Activated CD4-positive, alpha-beta T cell treated with anti-CD3 and anti-CD28 coated beads for 24 hours (primary cell): ENCODE results near the gene DOCK2.

Experiments used
- DNase-seq, 2 donors: peaks; one replicate each; pipeline ENCODE4 v3.0.0-alpha.2; 2020; ENCODE audit warnings: low read depth in 2 of 2

Gene DOCK2

GRCh38 chr5:169988206-169988605 lies 351.1 kb downstream of the DOCK2 start:
- no peak for DNase-seq

- DNase-seq = no peak
Measured at GRCh38 chr5:169988947-169989346, 351.9 kb downstream of the DOCK2 start.

GRCh38 chr5:169989365-169989764 lies 352.3 kb downstream of the DOCK2 start:
- DNase-seq = no peak

- DNase-seq = no peak
Measured at GRCh38 chr5:169991115-169991869, 354.2 kb downstream of the DOCK2 start.

GRCh38 chr5:169992789-169993484 lies 355.9 kb downstream of the DOCK2 start:
- DNase-seq = no peak

- DNase-seq = no peak
Measured at GRCh38 chr5:169993485-169993790, 356.4 kb downstream of the DOCK2 start.

GRCh38 chr5:169997798-169998197 lies 360.7 kb downstream of the DOCK2 start:
- no peak for DNase-seq

GRCh38 chr5:169999621-170000020 lies 362.5 kb downstream of the DOCK2 start:
- no peak for DNase-seq

- DNase-seq = no peak
Measured at GRCh38 chr5:170000155-170000554, 363.1 kb downstream of the DOCK2 start.

GRCh38 chr5:170006021-170006420 lies 368.9 kb downstream of the DOCK2 start:
- DNase-seq = no peak

GRCh38 chr5:170008376-170008775 lies 371.3 kb downstream of the DOCK2 start:
- DNase-seq = no peak

- no peak for DNase-seq
Measured at GRCh38 chr5:170010595-170010994, 373.5 kb downstream of the DOCK2 start.

GRCh38 chr5:170011751-170012150 lies 374.7 kb downstream of the DOCK2 start:
- no peak for DNase-seq

- no peak for DNase-seq
Measured at GRCh38 chr5:170012622-170013021, 375.5 kb downstream of the DOCK2 start.

GRCh38 chr5:170020423-170020822 lies 383.3 kb downstream of the DOCK2 start:
- no peak for DNase-seq

GRCh38 chr5:170021506-170021905 lies 384.4 kb downstream of the DOCK2 start:
- DNase-seq = no peak

GRCh38 chr5:170025853-170026252 lies 388.8 kb downstream of the DOCK2 start:
- no peak for DNase-seq

GRCh38 chr5:170028124-170028523 lies 391.0 kb downstream of the DOCK2 start:
- no peak for DNase-seq

- no peak for DNase-seq
Measured at GRCh38 chr5:170034231-170034630, 397.2 kb downstream of the DOCK2 start.

GRCh38 chr5:170038241-170038640 lies 401.2 kb downstream of the DOCK2 start:
- no peak for DNase-seq

- DNase-seq = no peak
Measured at GRCh38 chr5:170039830-170040229, 402.8 kb downstream of the DOCK2 start.

- no peak for DNase-seq
Measured at GRCh38 chr5:170046241-170046640, 409.2 kb downstream of the DOCK2 start.

GRCh38 chr5:170049713-170050112 lies 412.6 kb downstream of the DOCK2 start:
- no peak for DNase-seq

GRCh38 chr5:170053896-170054295 lies 416.8 kb downstream of the DOCK2 start:
- no peak for DNase-seq
